ENCODE measurements around the gene HCN4.
A peak's percentile ranks its signal among the peaks of the same experiment; 100 is the strongest.
"Not testable (repeated sequence)": the region's sequence is repeated elsewhere in the genome, so short reads cannot be mapped to it uniquely, and the experiment has no call there.

Gene HCN4

GRCh38 chr15:73324496-73325170 lies 44.1 kb downstream of the HCN4 start:
- DNase-seq (ENCODE audit: low spot score): no peak

GRCh38 chr15:73323956-73324355 lies 44.8 kb downstream of the HCN4 start:
- DNase-seq (ENCODE audit: low spot score): no peak

- no peak for DNase-seq (ENCODE audit: low spot score)
Observed at GRCh38 chr15:73323374-73323955, 45.3 kb downstream of the HCN4 start.

GRCh38 chr15:73322665-73323373 lies 45.9 kb downstream of the HCN4 start:
- DNase-seq (ENCODE audit: low spot score): no peak

GRCh38 chr15:73321496-73322450 lies 47.0 kb downstream of the HCN4 start:
- no peak for DNase-seq (ENCODE audit: low spot score)

GRCh38 chr15:73320619-73321180 lies 48.1 kb downstream of the HCN4 start:
- no peak for DNase-seq (ENCODE audit: low spot score)

- DNase-seq (ENCODE audit: low spot score): no peak
Observed at GRCh38 chr15:73319460-73320245, 49.1 kb downstream of the HCN4 start.

GRCh38 chr15:73318463-73319351 lies 50.1 kb downstream of the HCN4 start:
- peak; percentile 75 for DNase-seq (ENCODE audit: low spot score)

GRCh38 chr15:73317651-73318462 lies 50.9 kb downstream of the HCN4 start:
- no peak for DNase-seq (ENCODE audit: low spot score)

- DNase-seq (ENCODE audit: low spot score): no peak
Observed at GRCh38 chr15:73313861-73314260, 54.9 kb downstream of the HCN4 start.

GRCh38 chr15:73308305-73308704 lies 60.5 kb downstream of the HCN4 start:
- DNase-seq (ENCODE audit: low spot score): no peak

GRCh38 chr15:73305331-73306211 lies 63.2 kb downstream of the HCN4 start:
- DNase-seq (ENCODE audit: low spot score): peak; percentile 80

GRCh38 chr15:73303636-73304035 lies 65.1 kb downstream of the HCN4 start:
- DNase-seq (ENCODE audit: low spot score): no peak

- DNase-seq (ENCODE audit: low spot score): not testable (repeated sequence)
Observed at GRCh38 chr15:73300286-73300685, 68.5 kb downstream of the HCN4 start.

- DNase-seq (ENCODE audit: low spot score): no peak
Observed at GRCh38 chr15:73298522-73299245, 70.1 kb downstream of the HCN4 start.

GRCh38 chr15:73296609-73297353 lies 72.0 kb downstream of the HCN4 start:
- DNase-seq (ENCODE audit: low spot score): no peak

All from iPS-NIHi11 (cell line).